Esophagus muscularis mucosa (tissue), 4 donors: ENCODE data around the gene TCF7.

Experiments used
- EP300 ChIP-seq: sonication (generic); formaldehyde crosslinking; IDR thresholded peaks from one replicate; pipeline ENCODE4 v1.6.1; 2017; ENCODE audit warnings: antibody characterized with exemption
- POLR2A ChIP-seq: fragments of 450-650 bp; IDR thresholded peaks from one replicate; pipeline ENCODE4 v1.6.1; 2017; ENCODE audit warnings: antibody characterized with exemption, moderate library complexity, mild to moderate bottlenecking, low read depth
- POLR2AphosphoS5 ChIP-seq, 2 donors: sonication (generic); formaldehyde crosslinking; IDR thresholded peaks; one replicate each; pipeline ENCODE4 v1.6.1; 2017; ENCODE audit warnings: antibody characterized with exemption in 2 of 2
- TF ChIP-seq, protein P1 (sequence below), 3 experiments: fragments of 200-600 bp in 2 of 3; fragments of 450-650 bp in 1 of 3; sonication (generic) in 2 of 3; IDR thresholded peaks; one replicate each; pipeline ENCODE4 v1.5.1; 2017 to 2019; ENCODE audit warnings: antibody characterized with exemption in 3 of 3, mild to moderate bottlenecking in 2 of 3, moderate library complexity in 1 of 3

- TF ChIP-seq, protein P1, sequence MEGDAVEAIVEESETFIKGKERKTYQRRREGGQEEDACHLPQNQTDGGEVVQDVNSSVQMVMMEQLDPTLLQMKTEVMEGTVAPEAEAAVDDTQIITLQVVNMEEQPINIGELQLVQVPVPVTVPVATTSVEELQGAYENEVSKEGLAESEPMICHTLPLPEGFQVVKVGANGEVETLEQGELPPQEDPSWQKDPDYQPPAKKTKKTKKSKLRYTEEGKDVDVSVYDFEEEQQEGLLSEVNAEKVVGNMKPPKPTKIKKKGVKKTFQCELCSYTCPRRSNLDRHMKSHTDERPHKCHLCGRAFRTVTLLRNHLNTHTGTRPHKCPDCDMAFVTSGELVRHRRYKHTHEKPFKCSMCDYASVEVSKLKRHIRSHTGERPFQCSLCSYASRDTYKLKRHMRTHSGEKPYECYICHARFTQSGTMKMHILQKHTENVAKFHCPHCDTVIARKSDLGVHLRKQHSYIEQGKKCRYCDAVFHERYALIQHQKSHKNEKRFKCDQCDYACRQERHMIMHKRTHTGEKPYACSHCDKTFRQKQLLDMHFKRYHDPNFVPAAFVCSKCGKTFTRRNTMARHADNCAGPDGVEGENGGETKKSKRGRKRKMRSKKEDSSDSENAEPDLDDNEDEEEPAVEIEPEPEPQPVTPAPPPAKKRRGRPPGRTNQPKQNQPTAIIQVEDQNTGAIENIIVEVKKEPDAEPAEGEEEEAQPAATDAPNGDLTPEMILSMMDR (IDR thresholded peaks at IDR 0.05), result no peak
- TF ChIP-seq POLR2A (no peak), EP300 (no peak), POLR2AphosphoS5 (IDR thresholded peaks at IDR 0.05) (no peak)
These were observed 19.6 kb downstream of the TCF7 start for GRCh38 chr5:134133995-134134541.
